ENCODE results near the gene BRWD1. TPM values are rescaled to one million over a fixed set of nuclear protein-coding genes. Genes with fewer than 3 reads are reported as not detected.

The BRWD1 gene
- total RNA-seq, 1 experiment from 2014 or later, result 53.3 TPM

- H3K4me1 Mint-ChIP-seq, result 0 out of 2 replicates have a peak, but pooled peaks cover 8% of the 10 kb centered on the region
- TF ChIP-seq ATF2 (CRISPR knock-in tag; IDR thresholded peaks at IDR 0.05; ENCODE audit: borderline replicate concordance, low read depth), result no peak
- TF ChIP-seq ZNF671 (CRISPR knock-in tag; IDR thresholded peaks at IDR 0.05), result no peak
- no peak for TF ChIP-seq RELA (CRISPR knock-in tag; IDR thresholded peaks at IDR 0.05; ENCODE audit: borderline replicate concordance)
- no peak for TF ChIP-seq ELF4 (CRISPR knock-in tag; IDR thresholded peaks at IDR 0.05; ENCODE audit: low read depth)
- no peak for TF ChIP-seq ZNF423 (CRISPR knock-in tag; IDR thresholded peaks at IDR 0.05)
- no peak for TF ChIP-seq CBFB (CRISPR knock-in tag; IDR thresholded peaks at IDR 0.05; ENCODE audit: low read depth)
- no peak for TF ChIP-seq OVOL2 (CRISPR knock-in tag; IDR thresholded peaks at IDR 0.05; ENCODE audit: borderline replicate concordance)
- TF ChIP-seq MAX (CRISPR knock-in tag; IDR thresholded peaks at IDR 0.05), result no peak
- no peak for TF ChIP-seq NR3C1 (CRISPR knock-in tag; conservative IDR thresholded peaks at IDR 0.05; ENCODE audit: low read depth)
- no peak for TF ChIP-seq ERG (CRISPR knock-in tag; IDR thresholded peaks at IDR 0.05)
- no peak for TF ChIP-seq FOXK1 (CRISPR knock-in tag; IDR thresholded peaks at IDR 0.05)
- no peak for TF ChIP-seq USF1 (CRISPR knock-in tag; IDR thresholded peaks at IDR 0.05)
- no peak for TF ChIP-seq IRF2 (CRISPR knock-in tag; IDR thresholded peaks at IDR 0.05; ENCODE audit: borderline replicate concordance, low read depth)
- TF ChIP-seq USF2 (CRISPR knock-in tag; IDR thresholded peaks at IDR 0.05), result no peak
- no peak for TF ChIP-seq TEAD4 (CRISPR knock-in tag; IDR thresholded peaks at IDR 0.05)
- no peak for TF ChIP-seq ETV6 (CRISPR knock-in tag; IDR thresholded peaks at IDR 0.05)
- TF ChIP-seq JAZF1 (CRISPR knock-in tag; IDR thresholded peaks at IDR 0.05), result no peak
- TF ChIP-seq SMAD3 (CRISPR knock-in tag; IDR thresholded peaks at IDR 0.05; ENCODE audit: borderline replicate concordance), result no peak
These were observed 120.1 kb downstream of the BRWD1 start for GRCh38 chr21:39193380-39193779.

GRCh38 chr21:39189857-39190604 lies 123.4 kb downstream of the BRWD1 start:
- Mint-ChIP-seq H3K4me3 (no peak overlapping the region), H3K4me1 (peaks cover 25% of the 10 kb centered on the region), H3K27me3 (ENCODE audit: low read depth) (no peaks in the 10 kb centered on the region), H3K27ac (no peak overlapping the region), H3K36me3 (no peaks in the 10 kb centered on the region; the same call in 1 of the 2 replicates), H3K9me3 (no peaks in the 10 kb centered on the region)
- CTCF ChIA-PET, result interaction anchor here (0.7 kb wide), 1 partner anchor 198 kb away, joined by 5 read pairs; no protein-coding TSS in a partner anchor
- POLR2A ChIA-PET, result no interaction called here
- DNase-seq (ENCODE audit: low spot score), result no peak
- ATAC-seq, result no peak
- TF ChIP-seq ZNF532 (CRISPR knock-in tag; IDR thresholded peaks at IDR 0.05; ENCODE audit: borderline replicate concordance) (no peak), E2F1 (CRISPR knock-in tag; IDR thresholded peaks at IDR 0.05) (no peak), ZNF121 (CRISPR knock-in tag; IDR thresholded peaks at IDR 0.05) (no peak), SMAD3 (CRISPR knock-in tag; IDR thresholded peaks at IDR 0.05; ENCODE audit: borderline replicate concordance) (no peak), ZNF396 (CRISPR knock-in tag; IDR thresholded peaks at IDR 0.05; ENCODE audit: borderline replicate concordance) (no peak), ELF4 (CRISPR knock-in tag; IDR thresholded peaks at IDR 0.05; ENCODE audit: low read depth) (no peak), ZNF219 (CRISPR knock-in tag; IDR thresholded peaks at IDR 0.05; ENCODE audit: borderline replicate concordance) (no peak), OVOL2 (CRISPR knock-in tag; IDR thresholded peaks at IDR 0.05; ENCODE audit: borderline replicate concordance) (no peak)

More at GRCh38 chr21:39193380-39193779, 120.1 kb downstream of the BRWD1 start:
- no peaks in the 10 kb centered on the region for H3K9me3 Mint-ChIP-seq
- CTCF ChIA-PET, result no interaction called here
- no peak for DNase-seq (ENCODE audit: low spot score)
- no peak for ATAC-seq
- H3K4me3 Mint-ChIP-seq, result no peak overlapping the region
- H3K36me3 Mint-ChIP-seq, result peaks cover 28% of the 10 kb centered on the region
- H3K27ac Mint-ChIP-seq, result no peak overlapping the region
- POLR2A ChIA-PET, result no interaction called here
- H3K27me3 Mint-ChIP-seq (ENCODE audit: low read depth), result no peaks in the 10 kb centered on the region

Measured in WTC11 (cell line).